HG03558 (cell line): ENCODE data around the gene MACROD2.
"Not testable (repeated sequence)": the region's sequence is repeated elsewhere in the genome, so short reads cannot be mapped to it uniquely, and the experiment has no call there.

Experiments used
- ATAC-seq: cut with Tn5 transposase; IDR thresholded peaks from one replicate; pipeline ENCODE4 v1.9.1; 2021; ENCODE audit warnings: moderate number of reproducible peaks; ENCODE audit not compliant: unreplicated experiment; ENCODE audit errors: extremely low read depth

The MACROD2 gene

GRCh38 chr20:16001286-16001685, 2006.0 kb downstream of the MACROD2 start:
- no peak for ATAC-seq

- no peak for ATAC-seq
Observed at GRCh38 chr20:16003310-16003709, 2008.0 kb downstream of the MACROD2 start.

GRCh38 chr20:16004108-16004854, 2009.0 kb downstream of the MACROD2 start:
- ATAC-seq: no peak

- ATAC-seq: no peak
Observed at GRCh38 chr20:16005021-16005914, 2010.0 kb downstream of the MACROD2 start.

- no peak for ATAC-seq
Observed at GRCh38 chr20:16005915-16006493, 2010.7 kb downstream of the MACROD2 start.

- ATAC-seq: peak; percentile 98
Observed at GRCh38 chr20:16007164-16007563, 2011.8 kb downstream of the MACROD2 start.

GRCh38 chr20:16007962-16008361, 2012.6 kb downstream of the MACROD2 start:
- no peak for ATAC-seq

GRCh38 chr20:16011056-16011455, 2015.7 kb downstream of the MACROD2 start:
- ATAC-seq: no peak

GRCh38 chr20:16011519-16011918, 2016.2 kb downstream of the MACROD2 start:
- no peak for ATAC-seq

GRCh38 chr20:16012934-16013333, 2017.6 kb downstream of the MACROD2 start:
- ATAC-seq: not testable (repeated sequence)

GRCh38 chr20:16013631-16014030, 2018.3 kb downstream of the MACROD2 start:
- no peak for ATAC-seq

- no peak for ATAC-seq
Observed at GRCh38 chr20:16014436-16014835, 2019.1 kb downstream of the MACROD2 start.

GRCh38 chr20:16017656-16018055, 2022.3 kb downstream of the MACROD2 start:
- ATAC-seq: no peak

- ATAC-seq: no peak
Observed at GRCh38 chr20:16018881-16019280, 2023.6 kb downstream of the MACROD2 start.

GRCh38 chr20:16020971-16021370, 2025.7 kb downstream of the MACROD2 start:
- ATAC-seq: no peak

GRCh38 chr20:16025084-16025483, 2029.8 kb downstream of the MACROD2 start:
- ATAC-seq: no peak

- ATAC-seq: no peak
Observed at GRCh38 chr20:16027686-16028085, 2032.4 kb downstream of the MACROD2 start.

- no peak for ATAC-seq
Observed at GRCh38 chr20:16028923-16029322, 2033.6 kb downstream of the MACROD2 start.

- ATAC-seq: no peak
Observed at GRCh38 chr20:16030253-16030652, 2034.9 kb downstream of the MACROD2 start.

- no peak for ATAC-seq
Observed at GRCh38 chr20:16035576-16035975, 2040.3 kb downstream of the MACROD2 start.

GRCh38 chr20:16036331-16036730, 2041.0 kb downstream of the MACROD2 start:
- no peak for ATAC-seq
